NT2/D1 (cell line): ENCODE measurements around the gene ATF7.

ENCODE experiments used
- SUZ12 ChIP-seq: IDR thresholded peaks from 2 replicates; pipeline ENCODE4 v1.6.1; 2011; ENCODE audit not compliant: insufficient read length, insufficient read depth; ENCODE audit errors: extremely low read depth
- YY1 ChIP-seq: IDR thresholded peaks from 2 replicates; pipeline ENCODE4 v1.6.1; 2011; ENCODE audit not compliant: insufficient read length, insufficient read depth
- ZNF274 ChIP-seq: IDR thresholded peaks from 2 replicates; pipeline ENCODE4 v1.6.1; 2011; ENCODE audit warnings: mild to moderate bottlenecking, low read depth, low read length

GRCh38 chr12:53579545-53579955 lies 46.6 kb downstream of the ATF7 start:
- TF ChIP-seq SUZ12 (no peak), YY1 (no peak), ZNF274 (no peak)
